ENCODE data around the gene ZNF385D. TPM values are rescaled to one million over a fixed set of nuclear protein-coding genes. Genes with fewer than 3 reads are reported as not detected.

Gene ZNF385D
- total RNA-seq, 1 donor from 2014 or later: not detected

GRCh38 chr3:21407743-21408142 lies 343.3 kb downstream of the ZNF385D start:
- H3K4me3 Mint-ChIP-seq: no peak overlapping the region
- H3K9me3 Mint-ChIP-seq: peaks cover 15% of the 10 kb centered on the region
- no peak for ATAC-seq (ENCODE audit: low read depth)
- no peaks in the 10 kb centered on the region for H3K27me3 Mint-ChIP-seq
- intact Hi-C loops (cut with micrococcal nuclease): no loop called here
- CTCF ChIA-PET: no interaction called here
- no peak for DNase-seq
- no peak overlapping the region for H3K27ac Mint-ChIP-seq
- H3K36me3 Mint-ChIP-seq (ENCODE audit: low read depth): no peaks in the 10 kb centered on the region
- POLR2A ChIA-PET: no interaction called here
- TF ChIP-seq CTCF (IDR thresholded peaks at IDR 0.05): no peak
- H3K4me1 Mint-ChIP-seq: no peaks in the 10 kb centered on the region

GRCh38 chr3:21405671-21406667 lies 345.0 kb downstream of the ZNF385D start:
- ChIA-PET POLR2A (no interaction called here), CTCF (no interaction called here)
- no peak for TF ChIP-seq CTCF (IDR thresholded peaks at IDR 0.05)
- ATAC-seq (ENCODE audit: low read depth) (no peak), DNase-seq (no peak)
- H3K27me3 Mint-ChIP-seq: no peaks in the 10 kb centered on the region
- no peaks in the 10 kb centered on the region for H3K4me1 Mint-ChIP-seq
- H3K9me3 Mint-ChIP-seq: peaks cover 18% of the 10 kb centered on the region
- H3K4me3 Mint-ChIP-seq: no peak overlapping the region
- intact Hi-C loops (cut with micrococcal nuclease): no loop called here
- no peak overlapping the region for H3K27ac Mint-ChIP-seq
- no peaks in the 10 kb centered on the region for H3K36me3 Mint-ChIP-seq (ENCODE audit: low read depth)

DNA sequence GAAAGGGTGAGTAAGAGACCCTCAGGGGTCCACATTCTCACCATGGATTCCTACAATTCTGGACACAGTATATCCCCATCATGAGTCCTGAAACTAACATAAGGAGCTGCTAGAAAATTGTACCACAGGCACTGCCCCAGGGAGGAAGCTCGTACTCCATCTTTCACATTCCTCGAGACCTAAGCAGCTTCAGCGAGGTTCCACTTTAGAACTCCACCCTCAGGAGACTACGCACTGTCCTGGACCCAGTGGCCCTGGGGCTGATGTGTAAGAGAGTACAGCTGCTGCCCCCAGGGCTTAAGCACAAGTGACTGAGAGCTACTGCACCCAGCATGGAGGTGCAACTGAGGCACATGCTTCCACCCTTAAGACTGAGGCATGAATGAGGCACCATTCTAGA lies 352.5 kb downstream of the ZNF385D start:
- no peak for TF ChIP-seq CTCF (IDR thresholded peaks at IDR 0.05)
- Mint-ChIP-seq H3K27me3 (no peaks in the 10 kb centered on the region), H3K36me3 (ENCODE audit: low read depth) (no peaks in the 10 kb centered on the region), H3K27ac (no peak overlapping the region), H3K9me3 (peaks cover 3% of the 10 kb centered on the region), H3K4me1 (no peaks in the 10 kb centered on the region), H3K4me3 (no peak overlapping the region)
- intact Hi-C loops (cut with micrococcal nuclease): no loop called here
- ChIA-PET POLR2A (no interaction called here), CTCF (no interaction called here)
- DNase-seq (no peak), ATAC-seq (ENCODE audit: low read depth) (no peak)

DNA sequence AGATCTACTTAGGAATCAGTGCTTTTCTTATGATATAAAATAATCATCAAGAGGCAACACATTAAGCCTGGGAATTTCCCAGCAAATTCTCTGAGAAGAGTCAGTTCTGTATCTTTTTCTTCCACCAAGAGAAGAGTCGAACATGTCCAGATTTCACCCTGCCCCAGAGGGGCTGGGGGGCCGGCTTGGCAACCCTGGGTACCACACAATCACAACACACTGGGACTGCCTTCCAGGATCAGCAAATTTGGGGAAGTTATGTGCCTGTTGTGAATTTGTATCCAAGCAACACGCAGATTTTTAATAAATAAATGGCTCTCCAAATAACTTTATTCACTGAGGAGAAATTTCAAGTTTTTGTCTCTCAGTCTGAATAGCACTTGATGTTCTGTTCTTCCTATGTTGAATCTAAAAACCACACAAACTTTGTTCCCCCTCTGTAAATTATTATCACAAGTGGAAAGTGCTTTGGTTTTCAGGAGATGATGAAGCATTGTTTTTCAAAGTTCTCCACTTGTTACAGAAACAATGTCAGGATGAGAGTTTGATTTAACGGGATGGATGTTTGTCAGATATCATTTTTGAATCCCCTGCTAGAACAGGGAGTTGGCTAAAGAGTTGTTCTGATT lies 357.2 kb downstream of the ZNF385D start:
- no peak overlapping the region for H3K27ac Mint-ChIP-seq
- no peak overlapping the region for H3K4me3 Mint-ChIP-seq
- DNase-seq (no peak), ATAC-seq (ENCODE audit: low read depth) (no peak)
- POLR2A ChIA-PET: no interaction called here
- intact Hi-C loops (cut with micrococcal nuclease): no loop called here
- CTCF ChIA-PET: no interaction called here
- H3K4me1 Mint-ChIP-seq: no peaks in the 10 kb centered on the region
- no peaks in the 10 kb centered on the region for H3K27me3 Mint-ChIP-seq
- H3K9me3 Mint-ChIP-seq: no peaks in the 10 kb centered on the region
- no peak for TF ChIP-seq CTCF (IDR thresholded peaks at IDR 0.05)
- H3K36me3 Mint-ChIP-seq (ENCODE audit: low read depth): no peaks in the 10 kb centered on the region

- no peaks in the 10 kb centered on the region for H3K9me3 Mint-ChIP-seq
- no peak overlapping the region for H3K27ac Mint-ChIP-seq
- ATAC-seq (ENCODE audit: low read depth) (no peak), DNase-seq (no peak)
- no peaks in the 10 kb centered on the region for H3K27me3 Mint-ChIP-seq
- no peaks in the 10 kb centered on the region for H3K4me1 Mint-ChIP-seq
- H3K36me3 Mint-ChIP-seq (ENCODE audit: low read depth): no peaks in the 10 kb centered on the region
- intact Hi-C loops (cut with micrococcal nuclease): no loop called here
- no peak overlapping the region for H3K4me3 Mint-ChIP-seq
- TF ChIP-seq CTCF (IDR thresholded peaks at IDR 0.05): no peak
- POLR2A ChIA-PET: no interaction called here
- CTCF ChIA-PET: no interaction called here
Measured at GRCh38 chr3:21392526-21392925, 358.5 kb downstream of the ZNF385D start.

Data from activated B cell treated with CpG ODN at 0.5 μM for 24 hours (primary cell).